Measurements from ENCODE around the gene CNTNAP2.
"Not testable (repeated sequence)": the region's sequence is repeated elsewhere in the genome, so short reads cannot be mapped to it uniquely, and the experiment has no call there.

Gene CNTNAP2

GRCh38 chr7:147801762-147802161 is 1685.2 kb downstream of the CNTNAP2 start:
- not testable (repeated sequence) for H3K27ac Mint-ChIP-seq, ATAC-seq, H3K4me1 Mint-ChIP-seq, DNase-seq, H3K27me3 Mint-ChIP-seq, H3K4me3 Mint-ChIP-seq
- H3K9me3 Mint-ChIP-seq, result peaks cover 0 to 12% of the 10 kb centered on the region in 2 donors

- Mint-ChIP-seq H3K9me3 (peaks cover 0 to 14% of the 10 kb centered on the region in 2 donors), H3K4me1 (no peaks in the 10 kb centered on the region), H3K27me3 (no peaks in the 10 kb centered on the region), H3K27ac (no peak overlapping the region), H3K4me3 (no peak overlapping the region)
- ATAC-seq (no peak), DNase-seq (no peak)
Observed at GRCh38 chr7:147803151-147803550, 1686.5 kb downstream of the CNTNAP2 start.

- no peaks in the 10 kb centered on the region for H3K27me3 Mint-ChIP-seq
- H3K27ac Mint-ChIP-seq, result no peak overlapping the region
- H3K4me1 Mint-ChIP-seq, result no peaks in the 10 kb centered on the region
- no peak overlapping the region for H3K4me3 Mint-ChIP-seq
- DNase-seq (no peak), ATAC-seq (no peak)
- H3K9me3 Mint-ChIP-seq, result peaks cover 0 to 14% of the 10 kb centered on the region in 2 donors
Observed at GRCh38 chr7:147803606-147804005, 1687.0 kb downstream of the CNTNAP2 start.

GRCh38 chr7:147804032-147804431 is 1687.4 kb downstream of the CNTNAP2 start:
- ATAC-seq (no peak), DNase-seq (no peak)
- Mint-ChIP-seq H3K27me3 (no peaks in the 10 kb centered on the region), H3K27ac (no peak overlapping the region), H3K4me3 (no peak overlapping the region), H3K4me1 (no peaks in the 10 kb centered on the region), H3K9me3 (peaks cover 0 to 14% of the 10 kb centered on the region in 2 donors)

- no peak for ATAC-seq
- Mint-ChIP-seq H3K27ac (no peak overlapping the region), H3K4me1 (no peaks in the 10 kb centered on the region), H3K9me3 (peaks cover 0 to 14% of the 10 kb centered on the region in 2 donors), H3K27me3 (no peaks in the 10 kb centered on the region), H3K4me3 (no peak overlapping the region)
- DNase-seq, result no peak
Observed at GRCh38 chr7:147805996-147806576, 1689.5 kb downstream of the CNTNAP2 start.

DNA sequence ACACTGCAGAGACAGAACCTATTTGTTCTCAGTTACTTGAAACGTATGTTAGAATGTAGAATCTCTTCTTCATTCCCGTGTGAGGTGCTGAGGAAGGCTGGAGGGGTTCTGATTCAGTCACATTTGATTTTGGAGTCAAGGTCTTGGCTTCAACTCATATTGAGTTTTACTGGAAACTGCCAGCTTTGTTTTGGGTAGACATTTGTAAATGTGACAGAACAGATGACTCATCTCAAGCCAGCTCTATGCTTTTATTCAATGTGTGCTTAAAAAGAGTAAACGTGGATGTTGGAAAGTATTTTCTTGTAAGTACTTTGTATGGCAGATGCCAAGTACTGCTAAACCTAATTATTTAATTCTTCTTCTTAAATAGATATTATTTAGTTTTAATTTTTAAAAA is 1693.2 kb downstream of the CNTNAP2 start:
- DNase-seq, result no peak
- no peak overlapping the region for H3K27ac Mint-ChIP-seq
- ATAC-seq, result no peak
- H3K4me1 Mint-ChIP-seq, result no peaks in the 10 kb centered on the region
- H3K4me3 Mint-ChIP-seq, result no peak overlapping the region
- peaks cover 0 to 14% of the 10 kb centered on the region in 2 donors for H3K9me3 Mint-ChIP-seq
- H3K27me3 Mint-ChIP-seq, result no peaks in the 10 kb centered on the region

- H3K27ac Mint-ChIP-seq, result no peak overlapping the region
Observed at GRCh38 chr7:147810269-147810668, 1693.7 kb downstream of the CNTNAP2 start.

DNA sequence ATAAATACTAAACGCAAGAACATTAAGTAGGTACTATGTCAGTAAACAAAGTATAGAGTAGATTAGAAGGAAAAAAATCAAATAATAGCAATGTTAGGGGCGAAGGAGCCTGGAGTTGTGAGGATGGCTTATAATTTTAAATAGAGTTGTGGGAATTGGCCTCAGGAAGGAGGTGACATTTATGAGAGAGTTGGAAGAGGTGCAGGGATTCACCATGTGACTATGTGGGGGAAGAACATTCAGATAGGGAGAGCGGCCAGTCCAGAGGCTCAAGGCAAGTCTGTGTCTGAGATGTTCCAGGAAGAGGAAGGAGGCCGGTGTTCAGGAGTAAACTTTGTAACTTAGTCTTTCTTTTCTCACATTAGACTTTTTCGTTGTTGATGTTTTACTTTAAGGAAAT is 1695.3 kb downstream of the CNTNAP2 start:
- Mint-ChIP-seq H3K4me3 (no peak overlapping the region), H3K9me3 (peaks cover 0 to under 1% of the 10 kb centered on the region in 2 donors), H3K27me3 (no peaks in the 10 kb centered on the region), H3K4me1 (no peaks in the 10 kb centered on the region), H3K27ac (no peak overlapping the region)
- no peak for ATAC-seq
- no peak for DNase-seq

More at GRCh38 chr7:147810269-147810668, 1693.7 kb downstream of the CNTNAP2 start:
- Mint-ChIP-seq H3K27me3 (no peaks in the 10 kb centered on the region), H3K4me1 (no peaks in the 10 kb centered on the region), H3K9me3 (peaks cover 0 to 14% of the 10 kb centered on the region in 2 donors), H3K4me3 (no peak overlapping the region)
- DNase-seq (no peak), ATAC-seq (no peak)

DNA sequence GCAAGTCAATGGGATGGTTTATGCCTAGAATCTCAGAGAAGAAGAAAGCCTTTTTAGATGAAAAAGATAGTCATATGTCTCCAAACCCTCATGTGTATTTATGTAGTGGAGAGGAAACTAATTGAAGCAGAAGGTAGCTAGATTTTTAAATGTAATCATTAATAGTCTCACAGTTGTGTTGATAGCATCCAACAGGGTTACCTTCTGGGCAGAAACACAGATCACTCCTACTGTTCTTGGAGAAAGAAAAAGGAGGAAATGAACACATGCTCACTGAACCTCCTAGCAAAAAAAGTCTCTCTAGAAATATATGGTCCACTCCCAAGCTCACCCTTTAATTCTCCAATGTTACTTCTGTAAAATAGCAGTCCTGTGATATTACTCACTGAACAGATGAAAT is 1696.7 kb downstream of the CNTNAP2 start:
- ATAC-seq (no peak), DNase-seq (no peak)
- Mint-ChIP-seq H3K9me3 (no peaks in the 10 kb centered on the region), H3K4me1 (no peaks in the 10 kb centered on the region), H3K27me3 (no peaks in the 10 kb centered on the region), H3K4me3 (no peak overlapping the region), H3K27ac (no peak overlapping the region)

GRCh38 chr7:147818317-147818716 is 1701.7 kb downstream of the CNTNAP2 start:
- Mint-ChIP-seq H3K9me3 (peaks cover 0 to 6% of the 10 kb centered on the region in 2 donors), H3K27ac (no peak overlapping the region), H3K4me1 (no peaks in the 10 kb centered on the region), H3K27me3 (no peaks in the 10 kb centered on the region), H3K4me3 (no peak overlapping the region)
- ATAC-seq (no peak), DNase-seq (no peak)

DNA sequence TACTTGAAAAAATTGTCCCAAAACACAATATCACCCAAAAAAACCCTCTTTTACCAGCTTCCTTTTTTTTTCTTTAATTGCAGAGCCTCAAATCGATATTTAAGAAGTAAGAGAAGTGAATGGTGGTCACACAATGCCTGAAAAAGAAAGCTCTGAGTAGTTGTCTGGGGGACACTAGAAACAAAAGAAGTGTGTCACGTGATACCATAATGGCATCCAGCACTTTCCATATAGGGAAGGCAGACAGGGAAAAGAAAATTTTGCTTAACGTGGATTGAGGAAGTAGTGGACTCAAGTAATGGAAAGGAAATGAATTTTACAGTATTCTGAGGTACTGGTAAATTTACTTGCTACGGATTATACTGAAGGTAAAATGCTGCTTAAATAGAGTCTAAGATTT is 1708.1 kb downstream of the CNTNAP2 start:
- Mint-ChIP-seq H3K4me3 (no peak overlapping the region), H3K27me3 (no peaks in the 10 kb centered on the region), H3K27ac (no peak overlapping the region), H3K9me3 (peaks cover 0 to 6% of the 10 kb centered on the region in 2 donors), H3K4me1 (no peaks in the 10 kb centered on the region)
- DNase-seq (no peak), ATAC-seq (no peak)

DNA sequence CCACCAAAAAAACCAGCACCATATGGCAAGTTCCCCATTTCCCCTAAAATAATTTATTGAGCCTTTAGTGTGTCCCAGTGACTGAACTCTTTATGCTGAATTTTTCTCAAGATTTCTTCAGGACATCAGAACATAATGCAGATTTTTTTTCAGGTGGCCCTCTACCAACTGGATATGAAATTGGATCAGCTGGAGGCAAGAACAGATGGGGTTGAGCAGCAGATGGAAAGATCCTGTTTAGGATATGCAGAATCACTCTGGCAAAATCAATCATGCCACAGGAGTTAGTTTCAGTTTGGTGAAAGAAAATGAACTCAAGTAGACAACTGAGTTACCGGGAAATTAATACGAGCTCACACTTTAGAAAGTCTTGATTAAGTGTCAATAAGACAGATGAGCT is 1712.4 kb downstream of the CNTNAP2 start:
- ATAC-seq (no peak), DNase-seq (no peak)
- peaks cover 0 to 5% of the 10 kb centered on the region in 2 donors for H3K9me3 Mint-ChIP-seq
- H3K27me3 Mint-ChIP-seq, result no peaks in the 10 kb centered on the region
- no peak overlapping the region for H3K4me3 Mint-ChIP-seq
- no peak overlapping the region for H3K27ac Mint-ChIP-seq
- no peaks in the 10 kb centered on the region for H3K4me1 Mint-ChIP-seq

DNA sequence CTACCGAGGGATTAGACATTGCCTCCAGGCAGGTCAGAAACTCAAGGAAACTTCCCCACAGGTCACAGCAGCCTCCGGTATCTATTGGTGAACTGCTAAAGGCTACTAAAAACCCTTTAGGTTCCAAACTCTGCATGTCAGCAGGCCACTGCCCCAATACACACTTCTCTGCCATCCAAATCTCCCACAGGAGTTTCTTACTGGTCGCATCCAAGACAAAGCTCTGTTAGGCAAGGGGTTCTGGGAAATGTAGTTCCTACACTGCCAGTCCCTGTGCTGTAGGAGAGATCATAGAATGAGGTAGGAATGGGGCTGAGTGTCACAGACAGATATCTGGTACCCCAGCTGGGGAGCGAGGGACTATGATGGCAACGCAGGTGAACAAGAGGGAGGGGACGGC is 1717.0 kb downstream of the CNTNAP2 start:
- Mint-ChIP-seq H3K4me3 (no peak overlapping the region), H3K27me3 (no peaks in the 10 kb centered on the region), H3K4me1 (no peaks in the 10 kb centered on the region), H3K9me3 (peaks cover 8 to 30% of the 10 kb centered on the region in 2 donors), H3K27ac (no peak overlapping the region)
- ATAC-seq, result no peak
- DNase-seq, result no peak

DNA sequence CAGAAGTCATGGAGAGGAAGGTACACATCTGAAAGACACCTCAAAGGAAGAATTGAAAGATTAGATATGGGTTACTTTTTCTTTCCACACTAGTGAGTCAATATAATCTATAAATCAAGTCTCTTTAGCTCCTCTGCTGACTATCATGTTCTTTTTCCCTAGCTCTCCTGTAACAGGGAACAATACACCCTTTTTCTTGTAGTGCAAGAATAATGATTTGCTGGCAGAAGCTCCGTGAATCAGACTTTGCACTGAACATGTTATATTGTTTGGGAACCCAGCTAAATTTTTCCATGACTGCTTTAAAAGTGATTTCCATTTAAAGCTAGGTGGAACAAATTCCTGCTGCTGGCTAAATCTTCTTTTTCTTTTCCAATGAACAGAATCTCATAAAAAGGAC is 1717.4 kb downstream of the CNTNAP2 start:
- Mint-ChIP-seq H3K4me3 (no peak overlapping the region), H3K27ac (no peak overlapping the region), H3K9me3 (peaks cover 8 to 35% of the 10 kb centered on the region in 2 donors), H3K27me3 (no peaks in the 10 kb centered on the region), H3K4me1 (no peaks in the 10 kb centered on the region)
- ATAC-seq (no peak), DNase-seq (no peak)

GRCh38 chr7:147852833-147853232 is 1736.2 kb downstream of the CNTNAP2 start:
- ATAC-seq (no peak), DNase-seq (no peak)
- no peaks in the 10 kb centered on the region for H3K4me1 Mint-ChIP-seq
- H3K27ac Mint-ChIP-seq, result no peak overlapping the region
- H3K27me3 Mint-ChIP-seq, result no peaks in the 10 kb centered on the region
- H3K4me3 Mint-ChIP-seq, result no peak overlapping the region
- H3K9me3 Mint-ChIP-seq, result peaks cover 4 to 6% of the 10 kb centered on the region in 2 donors

GRCh38 chr7:147857152-147858140 is 1740.8 kb downstream of the CNTNAP2 start:
- no peaks in the 10 kb centered on the region for H3K27me3 Mint-ChIP-seq
- ATAC-seq, result no peak
- DNase-seq, result no peak
- H3K4me1 Mint-ChIP-seq, result no peaks in the 10 kb centered on the region
- no peak overlapping the region for H3K27ac Mint-ChIP-seq
- no peak overlapping the region for H3K4me3 Mint-ChIP-seq
- H3K9me3 Mint-ChIP-seq, result peaks cover 4 to 13% of the 10 kb centered on the region in 2 donors
